CD1c-positive myeloid dendritic cell (primary cell): ENCODE data around the gene HDAC4.

ENCODE experiments used
- DNase-seq: peaks from one replicate; pipeline ENCODE4 v3.0.0-alpha.2; 2016; ENCODE audit errors: extremely low spot score

The HDAC4 gene

GRCh38 chr2:239255628-239256349 is 145.0 kb downstream of the HDAC4 start:
- no peak for DNase-seq

DNA sequence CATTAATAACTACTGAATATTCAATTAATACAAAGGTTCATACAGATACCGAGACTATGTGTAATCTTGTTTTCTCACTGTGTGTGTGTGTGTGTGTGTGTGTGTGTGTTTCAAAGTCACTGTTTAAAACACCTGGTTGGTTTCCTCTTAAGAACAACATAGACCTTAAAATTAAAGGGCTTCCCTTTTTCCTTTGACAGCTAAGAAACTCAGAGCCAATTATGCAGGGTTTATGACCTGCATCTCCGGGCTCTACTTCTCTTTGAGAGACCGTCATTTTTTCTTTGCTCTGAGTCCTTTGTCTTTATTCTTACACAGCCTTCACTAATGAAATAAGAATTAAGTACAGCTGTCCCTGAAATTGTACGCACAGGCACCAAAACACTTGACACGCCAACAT is 145.6 kb downstream of the HDAC4 start:
- DNase-seq, result peak; percentile 54

GRCh38 chr2:239253701-239254436 is 147.0 kb downstream of the HDAC4 start:
- peak; percentile 93 for DNase-seq

- peak; percentile 73 for DNase-seq
Observed at GRCh38 chr2:239253264-239253663, 147.6 kb downstream of the HDAC4 start.

DNA sequence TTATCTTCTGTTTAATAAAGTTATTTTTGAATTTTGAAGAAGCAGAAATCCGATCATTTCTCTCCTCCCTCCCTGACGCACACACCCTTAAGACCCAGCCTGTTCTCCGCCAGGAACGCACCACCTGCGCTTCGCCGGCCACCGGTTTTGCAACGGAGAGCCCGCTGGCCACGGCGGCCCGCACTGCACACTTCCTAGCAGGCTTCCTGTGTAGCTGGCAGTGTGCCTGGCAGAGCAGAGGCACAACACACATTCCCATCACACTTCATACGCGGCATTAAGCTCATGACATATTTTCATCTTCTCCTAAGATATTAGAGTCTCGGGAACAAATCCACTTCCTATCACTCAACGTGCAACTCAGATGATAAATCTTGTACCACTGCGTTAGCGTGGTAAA is 148.0 kb downstream of the HDAC4 start:
- DNase-seq, result peak; percentile 53

DNA sequence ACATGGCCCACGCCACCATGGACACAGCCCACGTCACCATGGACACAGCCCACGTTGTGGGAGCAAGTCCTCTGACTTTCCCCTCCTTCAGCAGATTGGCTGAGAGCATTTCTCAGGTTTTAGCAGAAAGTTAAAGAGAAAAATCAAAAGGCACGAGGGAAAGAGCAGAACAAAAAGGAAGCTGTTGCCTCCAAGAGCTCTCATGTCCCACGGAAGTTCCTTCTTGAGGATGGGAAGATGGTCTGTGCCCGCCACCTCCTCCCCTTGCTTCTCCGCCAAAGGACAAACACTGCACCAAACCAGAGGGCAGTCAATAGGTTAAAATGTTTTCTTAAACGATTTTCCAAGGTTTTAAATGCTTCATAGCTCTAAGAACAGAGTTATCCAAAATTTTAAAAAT is 148.4 kb downstream of the HDAC4 start:
- peak; percentile 47 for DNase-seq

DNA sequence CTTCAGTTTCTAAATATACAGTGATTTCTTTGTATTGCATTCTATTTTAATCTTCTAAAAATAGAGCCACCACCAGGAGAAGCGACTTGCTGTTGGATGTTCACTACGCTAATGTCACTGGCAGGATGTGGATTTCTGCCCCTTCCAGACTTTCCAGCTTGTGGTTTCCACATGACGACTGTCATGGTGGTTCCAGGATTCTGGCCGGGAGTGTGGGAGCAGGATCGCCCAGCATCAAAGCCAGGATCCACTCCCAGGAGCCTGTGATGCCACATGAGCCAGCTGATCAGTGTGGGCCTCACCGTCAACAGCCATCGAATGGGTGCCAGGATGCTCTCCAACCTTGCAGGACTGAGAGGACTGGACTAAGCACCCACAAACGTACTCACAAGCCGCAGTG is 148.8 kb downstream of the HDAC4 start:
- no peak for DNase-seq

DNA sequence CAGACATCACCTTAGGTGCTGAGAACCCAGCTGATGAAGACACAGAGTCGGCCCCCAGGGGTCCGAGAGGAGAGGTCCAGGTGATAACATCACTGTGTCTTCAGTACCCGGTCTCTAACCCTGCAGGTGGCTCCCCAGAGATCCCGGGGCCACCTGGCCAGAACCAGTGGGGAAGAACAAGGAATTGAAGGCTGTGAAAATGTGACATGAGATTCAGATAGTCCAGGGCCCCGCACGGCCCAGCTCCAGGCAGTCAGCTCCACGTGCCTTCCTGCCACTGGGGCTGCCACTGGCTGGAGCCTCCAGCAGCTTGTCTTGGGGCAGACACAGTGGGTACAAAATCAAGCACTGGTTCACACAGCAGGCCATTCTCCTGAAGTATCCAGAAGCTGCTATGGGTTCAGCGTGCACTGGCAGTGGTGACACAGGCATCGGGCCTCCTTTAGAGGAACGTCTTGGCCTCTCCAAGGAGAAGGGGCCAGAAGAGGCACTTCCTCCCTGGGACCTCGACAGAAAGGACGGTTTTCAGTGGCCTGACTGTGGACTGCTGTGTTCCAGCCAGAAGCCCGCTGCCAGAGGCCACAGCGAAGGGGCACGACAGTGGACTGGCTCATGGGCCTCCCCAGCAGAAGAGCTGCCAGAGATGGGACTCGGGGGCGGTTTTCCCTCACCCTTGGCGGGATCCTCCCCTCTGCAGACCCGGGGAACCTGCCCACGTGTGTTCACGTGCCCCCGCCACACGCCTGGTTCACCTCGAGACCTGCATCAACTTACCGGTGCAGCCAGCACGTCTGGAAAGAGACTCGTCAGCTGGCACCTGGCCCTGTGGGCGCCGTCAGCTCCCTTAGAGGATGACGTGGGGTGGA is 150.4 kb downstream of the HDAC4 start:
- no peak for DNase-seq

DNA sequence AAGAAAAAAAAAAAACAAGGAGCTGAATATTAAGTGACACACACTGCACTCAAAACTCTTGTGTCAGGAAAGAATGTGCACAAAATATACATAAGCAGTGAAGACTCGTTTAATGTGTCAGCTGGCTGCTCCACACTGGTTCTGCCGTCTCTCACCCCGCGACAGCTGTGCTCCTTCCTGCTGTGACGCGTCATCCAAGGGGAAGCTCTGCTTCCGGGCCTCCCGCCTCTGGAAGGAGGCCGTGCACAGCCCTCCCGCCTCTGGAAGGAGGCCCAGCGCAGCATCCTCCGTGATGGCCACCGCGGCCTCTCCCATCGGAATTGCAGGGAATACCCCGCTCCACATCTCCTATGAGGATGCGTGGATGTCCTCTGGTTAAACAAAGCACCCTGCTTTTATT is 151.0 kb downstream of the HDAC4 start:
- DNase-seq, result peak; percentile 65

DNA sequence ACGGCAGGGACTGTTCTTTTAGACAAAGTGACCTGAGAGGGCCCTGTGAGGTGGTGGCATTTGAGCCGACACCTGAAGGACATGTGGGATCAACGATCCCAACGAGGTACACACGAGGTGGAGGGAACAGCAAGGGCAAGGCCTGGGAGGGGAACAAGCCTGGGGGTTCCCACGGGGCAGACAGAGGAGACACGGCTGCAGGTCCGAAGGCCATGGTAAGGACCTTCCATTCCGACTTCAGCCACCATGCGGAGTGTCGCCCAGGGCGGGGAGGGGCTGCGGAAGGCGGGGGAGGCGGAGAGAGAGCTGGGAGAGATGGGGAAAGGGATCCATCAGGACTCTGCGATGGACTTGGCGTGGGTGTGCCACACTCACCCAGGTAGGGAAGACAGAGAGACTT is 151.8 kb downstream of the HDAC4 start:
- DNase-seq, result no peak

DNA sequence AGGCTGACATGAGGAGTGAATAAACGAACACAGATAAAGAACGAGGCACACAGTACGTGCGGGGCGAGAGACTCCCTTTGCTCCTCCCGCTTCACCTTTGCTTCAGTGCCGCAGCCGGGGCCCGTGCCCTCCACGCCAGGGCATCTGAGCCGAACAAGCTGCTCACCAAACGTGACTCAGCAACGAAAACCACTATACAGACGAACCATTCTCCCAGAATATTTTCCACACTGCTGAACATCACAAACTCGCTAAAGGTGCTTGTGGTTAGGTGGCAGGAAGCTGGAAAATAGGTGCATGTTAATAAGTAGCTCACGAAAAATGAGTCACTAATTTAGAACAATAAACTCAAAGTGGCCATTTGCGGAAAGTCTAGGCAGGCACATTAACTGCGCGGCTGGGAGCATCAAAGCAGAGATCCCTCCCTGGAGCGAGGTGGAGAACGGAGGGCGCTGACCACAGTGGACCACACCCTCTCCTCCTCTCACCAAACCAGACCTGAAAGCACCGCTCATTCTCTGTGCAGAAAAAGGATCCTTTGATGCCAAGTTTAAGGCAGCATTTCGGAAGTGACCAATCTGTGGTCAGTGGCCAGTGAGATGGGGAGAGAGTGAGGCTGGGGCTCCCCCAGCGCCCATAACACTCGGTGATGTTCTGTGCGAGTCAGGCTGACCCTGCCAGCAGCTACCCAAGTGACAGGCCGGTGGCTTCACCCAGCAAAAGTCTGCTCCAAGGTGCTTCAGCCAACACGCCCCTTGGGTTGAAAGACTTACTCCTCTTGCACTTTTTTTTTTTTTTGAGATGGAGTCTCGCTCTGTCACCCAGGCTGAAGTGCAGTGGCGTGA is 153.2 kb downstream of the HDAC4 start:
- DNase-seq, result no peak

DNA sequence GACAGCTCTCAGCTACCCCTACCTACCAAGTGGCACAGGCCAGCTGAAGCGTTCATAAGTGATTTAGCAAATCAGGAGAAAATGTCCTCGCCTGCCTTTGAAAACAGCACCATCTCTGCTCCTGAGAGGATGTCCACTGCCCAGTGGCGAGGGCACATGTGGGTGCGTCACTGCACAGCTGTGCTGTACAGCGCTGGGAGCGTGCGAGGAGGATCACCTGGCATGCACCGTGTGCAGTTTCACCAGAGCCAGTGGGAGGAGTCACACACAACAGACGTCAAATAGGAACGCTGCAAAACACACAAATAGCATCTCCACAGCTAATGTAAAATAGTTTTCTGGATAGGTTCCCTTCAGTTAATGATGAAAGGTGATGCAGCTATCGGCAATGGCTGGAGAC is 154.1 kb downstream of the HDAC4 start:
- no peak for DNase-seq

DNA sequence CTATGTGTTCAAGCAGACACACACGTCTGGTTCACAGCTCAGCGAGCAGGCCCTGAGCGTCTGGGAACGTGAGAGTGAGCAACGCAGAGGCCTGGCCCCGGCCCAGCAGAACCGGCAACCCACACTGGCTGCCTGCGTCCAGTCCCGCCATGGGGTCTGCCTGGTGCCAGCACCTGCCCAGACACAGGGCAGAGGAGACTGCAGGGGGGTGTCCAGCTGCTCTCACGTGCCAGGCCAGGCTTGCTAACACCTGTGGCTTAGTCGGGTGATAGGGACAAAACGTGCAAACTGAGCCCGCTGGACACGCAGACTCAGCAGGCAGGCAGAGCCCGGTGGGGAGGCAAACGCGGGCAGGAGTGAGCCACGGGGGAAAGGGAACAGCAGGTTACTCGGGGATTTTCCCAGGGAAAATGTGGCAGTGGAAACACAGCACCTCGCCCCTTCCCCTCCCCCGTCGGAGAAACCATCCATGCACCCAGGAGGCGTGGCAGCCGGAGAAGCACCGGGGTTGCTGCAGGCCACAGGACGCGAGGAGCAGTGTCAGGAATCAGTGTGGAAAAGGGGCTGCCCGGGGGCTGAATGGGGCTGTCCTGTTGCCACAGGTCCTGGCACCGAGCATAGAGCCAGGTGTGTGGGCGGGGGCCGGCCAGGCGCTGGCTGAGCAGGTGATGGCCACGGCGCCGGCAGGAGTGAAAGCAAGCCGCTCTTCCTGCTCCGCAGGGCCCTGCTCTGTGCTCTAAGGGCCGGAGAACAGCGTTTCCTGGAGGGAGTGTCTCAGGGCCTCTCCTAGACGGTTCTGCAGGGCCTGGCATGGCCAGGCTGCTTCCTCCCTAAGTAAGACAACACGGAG is 154.7 kb downstream of the HDAC4 start:
- no peak for DNase-seq

- no peak for DNase-seq
Observed at GRCh38 chr2:239245107-239245506, 155.7 kb downstream of the HDAC4 start.

- no peak for DNase-seq
Observed at GRCh38 chr2:239244625-239245024, 156.2 kb downstream of the HDAC4 start.

- peak; percentile 59 for DNase-seq
Observed at GRCh38 chr2:239241431-239241960, 159.3 kb downstream of the HDAC4 start.

DNA sequence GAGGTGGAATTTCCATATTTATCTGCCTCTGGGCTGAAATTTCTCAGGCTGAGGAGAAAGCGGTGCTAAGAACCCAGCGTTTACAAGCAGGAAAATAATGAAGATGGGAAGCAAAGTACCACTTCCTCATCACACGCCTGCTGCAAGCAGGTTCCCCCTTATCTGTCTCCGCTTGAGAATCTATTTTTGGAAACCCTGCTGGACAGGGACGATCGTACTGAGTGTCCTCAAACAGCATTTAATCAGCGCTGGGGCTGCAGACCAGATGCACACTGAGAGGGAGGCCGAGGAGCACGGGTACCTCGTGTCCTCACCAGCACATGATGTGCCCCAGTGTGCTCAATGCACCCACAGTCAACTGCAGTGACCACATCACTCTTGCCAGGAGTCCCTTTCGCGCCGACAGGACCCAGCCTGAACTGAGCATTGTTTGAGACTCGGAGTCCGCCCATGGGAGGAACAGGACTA is 160.4 kb downstream of the HDAC4 start:
- DNase-seq, result peak; percentile 78

DNA sequence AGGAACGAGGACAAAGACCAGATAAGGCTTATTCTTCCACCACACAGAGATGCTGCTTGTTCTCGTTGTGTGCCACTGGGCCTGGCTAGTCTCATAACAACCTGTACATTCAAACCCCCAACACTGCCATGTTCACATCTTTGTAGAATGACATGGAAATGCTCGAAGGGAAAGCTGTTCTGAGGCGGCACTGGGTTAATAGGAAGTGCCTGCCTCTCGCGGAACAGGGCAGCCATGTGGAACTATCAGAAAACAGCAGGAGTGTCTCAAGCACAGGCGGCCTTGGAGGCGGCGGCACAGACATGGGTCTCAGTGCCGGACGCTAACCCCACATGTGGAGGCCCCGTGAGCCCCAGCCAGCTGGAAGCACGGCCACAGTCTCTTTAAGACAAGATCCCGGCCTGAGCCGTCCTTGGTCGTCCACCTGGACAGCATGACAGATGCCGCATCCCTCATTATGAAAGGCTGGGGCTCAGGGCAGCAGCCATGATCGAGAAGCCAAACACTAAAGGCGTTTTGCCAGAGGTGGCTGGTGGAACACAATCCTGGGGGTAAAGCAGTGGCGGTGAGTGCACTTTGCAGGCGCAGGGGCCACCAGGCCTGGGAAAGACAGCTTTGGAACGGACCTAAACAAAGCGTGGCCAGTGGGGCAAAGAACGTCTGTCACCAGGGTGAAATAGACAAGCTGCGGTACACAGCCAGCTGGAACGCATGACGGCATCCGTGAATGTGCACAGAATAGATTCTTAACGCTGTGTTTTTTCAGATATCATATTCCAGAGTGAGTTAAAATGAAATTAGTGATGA is 161.0 kb downstream of the HDAC4 start:
- peak; percentile 38 for DNase-seq

- no peak for DNase-seq
Observed at GRCh38 chr2:239238839-239239606, 161.8 kb downstream of the HDAC4 start.
